Measurements from ENCODE around the gene ATP13A3. TPM values are rescaled to one million over a fixed set of nuclear protein-coding genes. Genes with fewer than 3 reads are reported as not detected.

ATP13A3 gene
- total RNA-seq, 1 donor from 2014 or later = 57.7 TPM

DNA sequence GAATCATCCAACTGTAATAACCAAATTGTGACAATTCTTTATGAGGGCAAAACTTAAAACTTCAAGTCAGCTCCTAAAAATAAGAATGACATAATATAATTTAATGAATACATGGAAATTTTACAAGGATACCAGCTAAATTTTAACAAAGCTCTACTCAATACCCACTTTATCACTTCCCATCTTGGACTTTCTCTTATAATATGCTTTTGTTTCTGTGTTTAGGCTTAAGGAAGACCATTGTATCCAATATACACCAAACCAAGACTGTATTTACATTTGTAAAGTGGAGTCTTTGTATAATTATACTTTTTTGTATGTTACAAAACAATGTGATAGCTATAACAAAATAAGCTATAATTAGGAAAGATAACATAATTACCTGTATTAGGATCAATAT lies 16.8 kb downstream of the ATP13A3 start:
- intact Hi-C loops (cut with DNase I) = no loop called here

GRCh38 chr3:194468086-194468485 lies 18.7 kb downstream of the ATP13A3 start:
- no peaks in the 10 kb centered on the region for H3K36me3 ChIP-seq
- TF ChIP-seq, protein P1, sequence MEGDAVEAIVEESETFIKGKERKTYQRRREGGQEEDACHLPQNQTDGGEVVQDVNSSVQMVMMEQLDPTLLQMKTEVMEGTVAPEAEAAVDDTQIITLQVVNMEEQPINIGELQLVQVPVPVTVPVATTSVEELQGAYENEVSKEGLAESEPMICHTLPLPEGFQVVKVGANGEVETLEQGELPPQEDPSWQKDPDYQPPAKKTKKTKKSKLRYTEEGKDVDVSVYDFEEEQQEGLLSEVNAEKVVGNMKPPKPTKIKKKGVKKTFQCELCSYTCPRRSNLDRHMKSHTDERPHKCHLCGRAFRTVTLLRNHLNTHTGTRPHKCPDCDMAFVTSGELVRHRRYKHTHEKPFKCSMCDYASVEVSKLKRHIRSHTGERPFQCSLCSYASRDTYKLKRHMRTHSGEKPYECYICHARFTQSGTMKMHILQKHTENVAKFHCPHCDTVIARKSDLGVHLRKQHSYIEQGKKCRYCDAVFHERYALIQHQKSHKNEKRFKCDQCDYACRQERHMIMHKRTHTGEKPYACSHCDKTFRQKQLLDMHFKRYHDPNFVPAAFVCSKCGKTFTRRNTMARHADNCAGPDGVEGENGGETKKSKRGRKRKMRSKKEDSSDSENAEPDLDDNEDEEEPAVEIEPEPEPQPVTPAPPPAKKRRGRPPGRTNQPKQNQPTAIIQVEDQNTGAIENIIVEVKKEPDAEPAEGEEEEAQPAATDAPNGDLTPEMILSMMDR (IDR thresholded peaks at IDR 0.05) = no peak
- TF ChIP-seq POLR2AphosphoS5 (IDR thresholded peaks at IDR 0.05; ENCODE audit: insufficient read depth in 1 of 2, low read depth in 1 of 2) = no peak
- TF ChIP-seq POLR2A (IDR thresholded peaks at IDR 0.05) = no peak
- no peaks in the 10 kb centered on the region for H3K27me3 ChIP-seq
- intact Hi-C loops (cut with DNase I) = no loop called here
- H3K4me3 ChIP-seq = no peak overlapping the region
- H3K27ac ChIP-seq = no peak overlapping the region
- no peaks in the 10 kb centered on the region for H3K9me3 ChIP-seq
- peaks cover 4% of the 10 kb centered on the region for H3K4me1 ChIP-seq
- DNase-seq (ENCODE audit: extremely low spot score in 2 of 2) = no peak

More for the DNA sequence above, 16.8 kb downstream of the ATP13A3 start:
- Histone ChIP-seq H3K4me1 (peaks cover 4% of the 10 kb centered on the region), H3K4me3 (no peak overlapping the region), H3K27me3 (no peaks in the 10 kb centered on the region), H3K27ac (no peak overlapping the region), H3K9me3 (no peaks in the 10 kb centered on the region), H3K36me3 (no peaks in the 10 kb centered on the region)
- TF ChIP-seq POLR2AphosphoS5 (IDR thresholded peaks at IDR 0.05; ENCODE audit: insufficient read depth in 1 of 2, low read depth in 1 of 2) (no peak), POLR2A (IDR thresholded peaks at IDR 0.05) (no peak)
- TF ChIP-seq, protein P1 (IDR thresholded peaks at IDR 0.05) = no peak
- DNase-seq (ENCODE audit: extremely low spot score in 2 of 2) = no peak

- TF ChIP-seq POLR2AphosphoS5 (IDR thresholded peaks at IDR 0.05; ENCODE audit: insufficient read depth in 1 of 2, low read depth in 1 of 2) (no peak), POLR2A (IDR thresholded peaks at IDR 0.05) (no peak)
- Histone ChIP-seq H3K4me3 (no peak overlapping the region), H3K9me3 (no peaks in the 10 kb centered on the region), H3K36me3 (no peaks in the 10 kb centered on the region), H3K27ac (no peak overlapping the region), H3K27me3 (no peaks in the 10 kb centered on the region), H3K4me1 (peaks cover 2% of the 10 kb centered on the region)
- DNase-seq (ENCODE audit: extremely low spot score in 2 of 2) = no peak
- intact Hi-C loops (cut with DNase I) = no loop called here
Measured at GRCh38 chr3:194466761-194467356, 19.9 kb downstream of the ATP13A3 start.

DNA sequence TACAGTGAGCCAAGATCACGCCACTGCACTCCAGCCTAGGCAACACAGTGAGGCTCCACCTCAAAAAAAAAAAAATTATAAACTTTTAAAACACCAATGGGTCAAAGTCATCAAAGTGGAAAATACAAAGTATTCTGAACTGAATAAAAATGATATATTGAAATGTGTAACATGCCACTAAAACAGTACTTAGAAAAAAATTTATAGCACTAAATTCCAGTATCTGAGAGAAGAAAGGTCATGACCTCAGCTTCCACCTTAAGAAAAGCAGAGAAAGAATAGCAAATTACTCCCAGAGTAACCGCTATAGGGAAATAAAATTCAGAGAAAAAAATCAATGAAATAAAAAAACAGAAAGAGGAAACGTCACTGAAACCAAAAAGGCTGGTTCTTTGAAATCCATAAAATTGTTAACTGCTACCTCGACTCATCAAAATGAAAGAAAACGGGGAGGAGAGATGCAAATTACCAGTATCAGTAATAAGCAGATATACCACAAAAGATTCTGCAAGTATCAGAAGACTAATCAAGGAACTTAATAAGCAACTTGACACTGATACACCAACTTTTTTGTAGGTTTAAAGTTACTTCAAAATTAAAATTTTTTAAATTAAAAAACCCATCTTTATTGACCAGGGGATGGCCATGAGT lies 20.8 kb downstream of the ATP13A3 start:
- TF ChIP-seq POLR2A (IDR thresholded peaks at IDR 0.05) (no peak), POLR2AphosphoS5 (IDR thresholded peaks at IDR 0.05; ENCODE audit: insufficient read depth in 1 of 2, low read depth in 1 of 2) (no peak)
- TF ChIP-seq, protein P1 (IDR thresholded peaks at IDR 0.05) = no peak
- no peaks in the 10 kb centered on the region for H3K36me3 ChIP-seq
- intact Hi-C loops (cut with DNase I) = no loop called here
- H3K9me3 ChIP-seq = no peaks in the 10 kb centered on the region
- no peak for DNase-seq (ENCODE audit: extremely low spot score in 2 of 2)
- no peaks in the 10 kb centered on the region for H3K27me3 ChIP-seq
- no peak overlapping the region for H3K27ac ChIP-seq
- no peaks in the 10 kb centered on the region for H3K4me1 ChIP-seq
- H3K4me3 ChIP-seq = no peak overlapping the region

DNA sequence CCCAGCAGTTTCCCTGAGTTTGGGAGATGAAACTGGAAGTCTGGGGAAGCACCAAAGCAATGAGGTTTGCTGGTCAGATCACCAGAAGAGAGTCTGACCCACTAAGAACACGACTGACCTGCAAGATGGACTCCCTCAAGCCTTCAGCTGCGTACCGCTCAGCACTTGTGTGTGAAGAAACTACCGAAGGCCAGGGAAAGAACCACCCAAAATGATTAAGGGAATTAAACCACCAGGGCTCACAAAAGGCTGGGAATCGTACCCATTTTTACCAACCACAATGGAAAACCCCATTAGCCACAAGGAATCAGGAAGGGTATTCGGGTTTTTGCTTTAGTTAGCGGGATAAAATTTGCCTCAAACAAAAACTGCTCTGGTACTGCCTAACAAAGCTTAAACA lies 21.6 kb downstream of the ATP13A3 start:
- TF ChIP-seq POLR2AphosphoS5 (IDR thresholded peaks at IDR 0.05; ENCODE audit: insufficient read depth in 1 of 2, low read depth in 1 of 2) (no peak), POLR2A (IDR thresholded peaks at IDR 0.05) (no peak)
- TF ChIP-seq, protein P1 (IDR thresholded peaks at IDR 0.05) = no peak
- no peak overlapping the region for H3K4me3 ChIP-seq
- no peaks in the 10 kb centered on the region for H3K36me3 ChIP-seq
- H3K27me3 ChIP-seq = no peaks in the 10 kb centered on the region
- no peak overlapping the region for H3K27ac ChIP-seq
- DNase-seq (ENCODE audit: extremely low spot score in 2 of 2) = no peak
- H3K4me1 ChIP-seq = no peaks in the 10 kb centered on the region
- no peaks in the 10 kb centered on the region for H3K9me3 ChIP-seq
- intact Hi-C loops (cut with DNase I) = no loop called here

Measured in vagina (tissue), 2 donors.